NCI-H226 (cell line): ENCODE results near the gene LAMB1.
"Not testable (repeated sequence)": the region's sequence is repeated elsewhere in the genome, so short reads cannot be mapped to it uniquely, and the experiment has no call there.

Source experiments
- DNase-seq: peaks from one replicate; pipeline ENCODE4 v3.0.0-alpha.2; 2015

Gene LAMB1

GRCh38 chr7:107939573-107940489, 63.1 kb downstream of the LAMB1 start:
- DNase-seq, result peak; percentile 12

DNA sequence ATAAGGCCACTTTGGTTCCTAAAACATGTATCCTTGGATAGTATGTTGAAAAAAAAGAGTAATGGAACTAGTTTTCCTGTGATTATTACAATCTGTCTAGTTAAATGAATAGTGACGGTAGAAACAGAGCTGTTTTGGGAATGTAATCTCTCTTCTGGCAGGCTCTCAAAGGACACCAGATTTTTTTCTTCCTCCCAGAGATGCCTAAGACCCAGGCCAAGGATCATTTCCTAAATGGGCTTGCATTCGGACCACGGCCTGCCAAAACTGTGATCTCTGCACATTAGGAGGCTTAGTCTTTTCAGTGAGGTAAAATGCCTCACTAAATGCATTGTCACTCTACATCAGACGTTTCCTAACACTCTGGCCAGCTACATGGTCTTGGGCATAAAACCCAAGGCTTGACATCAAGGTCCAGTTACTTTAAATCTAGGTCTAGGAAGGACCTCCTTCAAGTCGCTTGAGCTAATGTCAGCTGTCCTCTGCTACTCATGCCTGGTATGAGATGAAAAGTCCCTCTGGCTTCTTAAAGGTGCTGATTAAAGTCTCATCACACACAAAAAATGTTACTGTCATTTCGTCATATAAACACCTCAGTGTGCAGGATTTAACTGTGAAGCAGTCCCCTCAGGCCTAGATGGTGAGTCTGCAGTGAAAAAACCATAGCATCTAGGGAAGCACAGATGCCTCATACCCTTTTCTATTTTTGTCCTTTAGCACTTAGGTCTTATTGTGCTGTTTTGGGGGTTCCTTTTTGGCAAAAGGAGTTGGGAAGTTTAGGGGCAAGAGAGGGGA, 64.3 kb downstream of the LAMB1 start:
- DNase-seq, result no peak

GRCh38 chr7:107937531-107937930, 65.4 kb downstream of the LAMB1 start:
- DNase-seq, result no peak

DNA sequence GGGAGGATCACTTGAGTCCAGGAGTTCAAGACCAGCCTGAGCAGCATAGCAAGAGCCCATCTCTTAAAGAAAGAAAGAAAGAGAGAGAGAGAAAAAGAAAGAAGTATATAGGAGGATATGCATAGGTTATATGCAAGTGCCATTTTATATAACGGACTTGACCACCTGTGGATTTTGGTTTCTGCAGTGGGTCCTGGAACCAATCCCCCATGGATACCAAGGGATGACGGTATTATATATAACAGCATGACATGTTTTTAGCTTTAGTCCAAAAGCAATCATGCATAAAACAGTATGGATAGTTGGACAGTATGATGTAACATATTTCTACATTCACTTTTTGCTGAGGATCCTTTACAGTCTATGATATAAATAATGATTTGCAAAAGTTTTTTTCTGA, 66.6 kb downstream of the LAMB1 start:
- no peak for DNase-seq

GRCh38 chr7:107934991-107935770, 67.8 kb downstream of the LAMB1 start:
- no peak for DNase-seq

- DNase-seq, result no peak
Observed at GRCh38 chr7:107933386-107934013, 69.5 kb downstream of the LAMB1 start.

DNA sequence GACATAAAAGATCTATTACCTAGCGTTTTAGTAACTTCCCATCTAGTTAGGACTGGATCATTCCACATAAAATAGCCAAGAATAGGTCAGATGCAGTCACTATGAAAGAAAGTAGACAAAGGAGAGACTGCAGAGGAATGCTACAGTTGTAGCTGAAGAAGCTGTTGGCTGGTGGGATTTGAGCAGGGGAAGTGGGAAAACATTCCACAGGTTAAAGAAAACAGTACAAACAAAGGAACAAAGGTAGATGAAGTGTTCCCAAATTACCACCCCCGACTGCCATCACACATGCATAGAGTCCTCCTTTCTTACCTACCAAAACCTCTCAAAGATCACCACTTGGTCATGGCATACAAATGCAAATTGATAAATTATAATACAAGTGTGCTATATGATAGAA, 70.2 kb downstream of the LAMB1 start:
- DNase-seq, result no peak

DNA sequence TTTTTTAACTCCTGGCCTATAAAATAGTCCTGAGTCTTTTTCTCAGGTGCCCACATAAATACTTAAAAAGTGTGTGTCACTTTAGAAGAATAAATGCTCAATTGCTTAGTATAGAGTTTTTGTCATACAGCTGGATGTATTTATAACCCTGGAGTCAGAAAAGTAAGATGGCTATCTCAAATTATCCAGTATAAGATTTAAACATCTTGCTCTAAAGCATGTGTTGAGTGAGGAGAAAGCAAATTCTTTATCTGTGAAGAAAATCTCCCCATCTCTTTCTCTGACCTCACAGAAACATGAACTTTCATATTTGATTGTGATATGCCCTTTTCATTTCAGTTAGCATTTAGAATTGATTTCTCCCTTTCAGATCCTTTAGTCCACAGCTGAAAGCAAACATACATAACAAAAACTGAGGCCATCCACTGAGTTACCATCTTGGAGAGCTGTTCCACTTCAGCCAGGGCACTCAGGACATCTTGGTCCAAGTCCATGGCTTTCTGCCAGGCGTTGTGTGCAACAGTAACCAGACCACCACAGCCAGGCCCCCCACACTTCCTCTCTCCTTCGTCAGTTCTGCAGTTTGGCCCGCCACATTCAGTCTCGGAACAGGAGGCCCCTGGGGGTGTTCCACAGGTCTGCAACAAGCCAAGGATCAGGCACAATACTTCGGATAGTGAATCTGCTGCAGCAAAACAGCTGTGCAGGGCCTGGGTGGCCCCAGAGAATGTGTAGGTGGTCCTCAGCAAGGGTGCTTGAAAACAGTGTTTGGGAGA, 71.0 kb downstream of the LAMB1 start:
- DNase-seq, result no peak

DNA sequence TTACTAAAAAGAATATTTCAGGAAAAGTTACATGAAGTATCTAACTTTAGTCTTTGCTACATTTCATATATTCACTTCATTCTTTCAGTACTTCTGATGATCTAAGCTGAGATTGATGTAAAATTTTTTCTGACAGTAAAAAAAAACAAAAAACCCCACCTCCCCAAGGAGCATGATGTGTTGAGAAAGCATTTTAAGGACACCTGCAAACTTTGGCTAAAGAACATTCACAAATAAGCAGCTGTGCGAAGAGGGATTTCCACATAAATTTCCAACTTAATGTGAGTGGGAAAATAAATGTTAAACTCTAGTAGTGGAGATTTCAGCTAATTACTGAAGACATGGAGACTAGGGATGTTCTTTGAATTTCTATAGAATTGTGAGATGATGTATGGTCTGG, 76.5 kb downstream of the LAMB1 start:
- DNase-seq, result no peak

GRCh38 chr7:107924841-107925504, 78.0 kb downstream of the LAMB1 start:
- DNase-seq, result no peak

DNA sequence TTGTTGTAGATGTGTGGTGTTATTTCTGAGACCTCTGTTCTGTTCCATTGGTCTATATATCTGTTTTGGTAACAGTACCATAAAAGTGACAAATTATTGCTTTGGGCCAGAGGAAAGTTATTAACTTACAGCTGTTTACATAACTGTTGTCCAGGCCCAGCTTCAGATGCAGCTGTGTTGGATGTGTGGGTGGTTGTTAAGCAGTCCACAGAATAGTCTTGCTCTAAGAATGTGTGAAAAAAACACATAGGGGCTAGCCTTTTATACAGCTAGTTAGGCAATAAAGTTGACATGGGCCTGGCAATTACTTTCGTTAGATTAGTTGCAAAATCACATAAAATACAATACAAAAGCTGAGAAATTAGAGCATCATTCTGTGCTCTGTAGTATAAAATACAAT, 80.1 kb downstream of the LAMB1 start:
- DNase-seq, result no peak

DNA sequence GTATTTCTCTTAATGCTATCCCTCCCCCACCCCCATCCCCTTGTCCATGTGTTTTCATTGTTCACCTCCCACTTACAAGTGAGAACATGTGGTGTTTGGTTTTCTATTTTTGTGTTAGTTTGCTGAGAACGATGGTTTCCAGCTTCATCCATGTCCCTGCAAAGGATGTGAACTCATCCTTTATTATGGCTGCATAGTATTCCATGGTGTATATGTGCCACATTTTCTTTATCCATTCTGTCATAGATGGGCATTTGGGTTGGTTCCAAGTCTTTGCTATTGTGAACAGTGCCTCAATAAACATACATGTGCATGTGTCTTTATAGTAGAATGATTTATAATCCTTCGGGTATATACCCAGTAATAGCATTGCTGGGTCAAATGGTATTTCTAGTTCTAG, 81.1 kb downstream of the LAMB1 start:
- not testable (repeated sequence) for DNase-seq

DNA sequence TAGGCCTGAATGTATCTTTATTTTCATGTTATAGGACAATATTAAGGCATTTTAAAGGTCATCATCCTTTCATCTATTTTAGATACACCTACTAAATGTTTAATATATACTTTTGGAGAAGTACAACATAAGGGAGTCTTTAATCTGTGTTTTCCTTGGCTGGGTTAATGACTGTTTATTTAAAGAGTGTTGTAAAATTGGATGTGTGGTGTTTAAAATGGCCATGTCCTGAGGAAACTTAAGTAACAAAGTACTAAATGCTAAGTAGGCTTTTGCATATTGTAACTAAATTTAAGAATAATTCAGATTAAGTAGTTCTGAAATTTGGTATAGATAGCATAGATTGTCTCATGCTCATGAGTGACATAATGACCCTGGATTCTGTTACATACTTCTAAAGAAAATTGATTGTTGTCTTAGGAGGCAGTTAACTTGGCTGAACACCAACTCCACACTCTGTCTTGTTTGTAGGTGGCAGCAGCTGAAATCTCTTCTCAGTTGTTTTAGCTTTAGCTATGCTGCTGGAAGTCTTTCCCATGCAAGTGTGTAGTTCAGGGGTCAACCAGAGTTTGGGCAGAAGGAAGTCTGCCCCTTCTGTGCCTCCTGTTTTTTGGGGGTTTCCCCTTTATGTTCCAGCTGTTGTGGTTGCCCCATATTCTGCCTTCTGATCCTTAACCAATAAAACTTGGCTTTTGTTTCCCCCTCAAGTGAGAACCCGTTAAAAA, 82.8 kb downstream of the LAMB1 start:
- DNase-seq, result no peak

DNA sequence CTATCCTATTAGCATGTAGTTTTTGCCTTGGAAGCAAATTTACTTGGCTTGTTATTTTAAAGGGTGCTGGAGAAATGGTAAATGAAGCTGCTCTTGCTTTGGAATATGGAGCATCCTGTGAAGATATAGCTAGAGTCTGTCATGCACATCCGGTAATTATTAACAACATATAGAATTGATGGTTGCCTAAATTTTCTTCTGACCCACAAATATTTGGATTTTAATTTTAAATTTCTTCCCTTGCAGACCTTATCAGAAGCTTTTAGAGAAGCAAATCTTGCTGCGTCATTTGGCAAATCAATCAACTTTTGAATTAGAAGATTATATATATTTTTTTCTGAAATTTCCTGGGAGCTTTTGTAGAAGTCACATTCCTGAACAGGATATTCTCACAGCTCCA, 84.0 kb downstream of the LAMB1 start:
- no peak for DNase-seq

GRCh38 chr7:107917763-107918651, 85.0 kb downstream of the LAMB1 start:
- no peak for DNase-seq

GRCh38 chr7:107915541-107915940, 87.4 kb downstream of the LAMB1 start:
- no peak for DNase-seq

DNA sequence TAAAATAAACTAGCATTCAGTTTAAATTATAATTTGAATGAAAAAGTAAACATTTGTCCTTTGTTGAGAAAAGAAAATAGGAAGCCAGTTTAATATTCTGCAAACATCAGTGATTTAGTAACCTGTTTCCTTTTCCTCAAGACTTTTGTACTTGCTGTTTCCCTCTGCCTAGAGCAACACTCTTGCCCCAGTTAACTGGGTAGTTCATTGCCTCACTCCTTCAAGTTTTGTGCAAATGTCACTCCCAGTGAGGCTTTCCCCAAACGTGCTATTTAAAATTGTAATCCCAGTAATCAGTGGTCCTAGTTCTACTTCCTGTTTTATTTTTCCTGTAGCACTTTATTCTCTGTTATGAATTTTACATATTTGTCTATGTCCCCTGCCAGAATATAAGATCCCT, 88.1 kb downstream of the LAMB1 start:
- DNase-seq, result no peak

- DNase-seq, result no peak
Observed at GRCh38 chr7:107913851-107914250, 89.1 kb downstream of the LAMB1 start.

- no peak for DNase-seq
Observed at GRCh38 chr7:107911981-107912380, 91.0 kb downstream of the LAMB1 start.

DNA sequence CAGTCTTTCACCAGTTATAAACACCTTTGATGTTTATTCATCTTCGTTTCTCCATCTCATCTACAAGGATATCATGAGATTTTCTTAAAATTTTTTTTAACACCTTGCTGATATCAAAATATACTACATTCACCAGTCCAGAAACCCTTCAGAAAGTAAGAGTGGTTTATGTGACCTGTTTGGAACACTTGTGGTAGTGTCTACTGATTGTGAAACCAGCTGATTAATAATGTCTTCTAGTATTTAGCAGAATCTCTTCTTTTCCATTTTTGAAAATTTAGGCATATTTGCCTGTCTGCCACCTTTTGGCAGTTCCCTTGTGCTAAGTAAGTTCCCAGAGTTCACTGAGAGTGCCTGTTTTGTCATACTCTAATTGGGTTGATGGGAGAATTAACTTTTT, 93.5 kb downstream of the LAMB1 start:
- no peak for DNase-seq
